Fibroblast of lung (primary cell): ENCODE data around the gene CT47C1.

ENCODE experiments used
- CTCF ChIP-seq, 2 donors: IDR thresholded peaks in 1 of 2; conservative IDR thresholded peaks in 1 of 2; 1 replicate in 1 of 2; 2 replicates in 1 of 2; pipeline ENCODE4 v1.5.1; 2011 to 2012; ENCODE audit warnings: low read length in 2 of 2, control low read depth in 1 of 2, inconsistent platforms in 1 of 2, low read depth in 1 of 2, mild to moderate bottlenecking in 1 of 2
- EZH2 ChIP-seq: IDR thresholded peaks from 2 replicates; pipeline ENCODE4 v1.5.1; 2012; ENCODE audit warnings: low read length, control low read depth, mild to moderate bottlenecking; ENCODE audit errors: missing control alignments

- TF ChIP-seq CTCF (conservative IDR thresholded peaks at IDR 0.05 in 1 of 2, IDR thresholded peaks at IDR 0.05 in 1 of 2; ENCODE audit: low read depth in 1 of 2, low read length in 2 of 2) (peak; percentile 52 to 66), EZH2 (no peak)
These were observed 5.6 kb upstream of the CT47C1 start for GRCh38 chrX:119067023-119067739.
